Progenitor cell of endocrine pancreas (in vitro differentiated cells): ENCODE results near the gene TMEM63C. TPM values are rescaled to one million over a fixed set of nuclear protein-coding genes. Genes with fewer than 3 reads are reported as not detected.
A peak's percentile ranks its signal among the peaks of the same experiment; 100 is the strongest.

ENCODE experiments used
- DNase-seq: peaks from one replicate; pipeline ENCODE4 v3.0.0; 2021; ENCODE audit warnings: low spot score; ENCODE audit not compliant: unreplicated experiment
- H3K27ac Mint-ChIP-seq: 2 replicates; pipeline ENCODE4 v1.8.0; 2021; ENCODE audit warnings: mild to moderate bottlenecking, moderate library complexity, mixed read lengths
- H3K27me3 Mint-ChIP-seq: 2 replicates; pipeline ENCODE4 v1.8.0; 2021; ENCODE audit warnings: mixed read lengths
- H3K36me3 Mint-ChIP-seq: 2 replicates; pipeline ENCODE4 v1.8.0; 2022; ENCODE audit warnings: mixed read lengths; ENCODE audit not compliant: insufficient read depth
- H3K4me1 Mint-ChIP-seq: 2 replicates; pipeline ENCODE4 v1.8.0; 2021; ENCODE audit warnings: low read depth, mixed read lengths
- H3K4me3 Mint-ChIP-seq: 2 replicates; pipeline ENCODE4 v1.8.0; 2021; ENCODE audit warnings: low read depth, mild to moderate bottlenecking, moderate library complexity, mixed read lengths
- H3K9me3 Mint-ChIP-seq: 2 replicates; pipeline ENCODE4 v1.8.0; 2021; ENCODE audit warnings: low read depth, mixed read lengths
- total RNA-seq: library from RNA; stranded (reverse); gene quantifications from 2 replicates; pipeline ENCODE4 v1.2.1, GENCODE V29; 2021
- TF ChIP-seq, protein P1 (sequence below): fragments of 200-600 bp; sonication (generic); IDR thresholded peaks from one replicate; pipeline ENCODE4 v1.5.0; 2021; ENCODE audit warnings: antibody characterized with exemption, mild to moderate bottlenecking; ENCODE audit not compliant: unreplicated experiment

The TMEM63C gene
- total RNA-seq, 1 donor from 2014 or later = 1.6 TPM

DNA sequence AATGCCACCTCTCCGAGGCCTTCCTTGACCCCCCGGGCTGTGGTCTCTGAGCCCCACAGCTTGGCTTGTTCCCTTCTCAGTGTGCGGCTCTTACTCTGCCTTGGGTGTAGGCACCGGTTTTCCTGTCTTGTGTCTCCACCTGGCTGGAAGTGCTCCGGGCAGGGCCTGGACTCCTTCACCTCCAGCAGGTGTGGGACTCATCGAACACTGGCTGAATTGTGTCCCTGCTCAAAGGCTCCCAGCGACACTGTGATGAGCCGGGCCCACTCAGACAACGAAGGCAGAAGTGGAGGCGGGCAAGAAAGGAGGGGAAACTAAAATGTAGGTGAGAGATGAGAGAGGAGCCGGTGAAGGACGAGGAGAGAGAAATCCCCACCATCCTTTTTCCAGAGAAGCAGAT is 18.0 kb downstream of the TMEM63C start:
- peaks cover 12% of the 10 kb centered on the region for H3K4me1 Mint-ChIP-seq
- DNase-seq = no peak
- peaks cover 35% of the 10 kb centered on the region for H3K27me3 Mint-ChIP-seq
- TF ChIP-seq, protein P1, sequence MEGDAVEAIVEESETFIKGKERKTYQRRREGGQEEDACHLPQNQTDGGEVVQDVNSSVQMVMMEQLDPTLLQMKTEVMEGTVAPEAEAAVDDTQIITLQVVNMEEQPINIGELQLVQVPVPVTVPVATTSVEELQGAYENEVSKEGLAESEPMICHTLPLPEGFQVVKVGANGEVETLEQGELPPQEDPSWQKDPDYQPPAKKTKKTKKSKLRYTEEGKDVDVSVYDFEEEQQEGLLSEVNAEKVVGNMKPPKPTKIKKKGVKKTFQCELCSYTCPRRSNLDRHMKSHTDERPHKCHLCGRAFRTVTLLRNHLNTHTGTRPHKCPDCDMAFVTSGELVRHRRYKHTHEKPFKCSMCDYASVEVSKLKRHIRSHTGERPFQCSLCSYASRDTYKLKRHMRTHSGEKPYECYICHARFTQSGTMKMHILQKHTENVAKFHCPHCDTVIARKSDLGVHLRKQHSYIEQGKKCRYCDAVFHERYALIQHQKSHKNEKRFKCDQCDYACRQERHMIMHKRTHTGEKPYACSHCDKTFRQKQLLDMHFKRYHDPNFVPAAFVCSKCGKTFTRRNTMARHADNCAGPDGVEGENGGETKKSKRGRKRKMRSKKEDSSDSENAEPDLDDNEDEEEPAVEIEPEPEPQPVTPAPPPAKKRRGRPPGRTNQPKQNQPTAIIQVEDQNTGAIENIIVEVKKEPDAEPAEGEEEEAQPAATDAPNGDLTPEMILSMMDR = no peak
- no peak overlapping the region for H3K27ac Mint-ChIP-seq
- H3K4me3 Mint-ChIP-seq = no peak overlapping the region
- no peaks in the 10 kb centered on the region for H3K9me3 Mint-ChIP-seq
- no peaks in the 10 kb centered on the region for H3K36me3 Mint-ChIP-seq

GRCh38 chr14:77200406-77200985 is 18.9 kb downstream of the TMEM63C start:
- no peak overlapping the region for H3K27ac Mint-ChIP-seq
- peaks cover 15% of the 10 kb centered on the region for H3K4me1 Mint-ChIP-seq
- TF ChIP-seq, protein P1 = no peak
- no peaks in the 10 kb centered on the region for H3K36me3 Mint-ChIP-seq
- H3K27me3 Mint-ChIP-seq = peaks cover 35% of the 10 kb centered on the region
- no peak overlapping the region for H3K4me3 Mint-ChIP-seq
- DNase-seq = no peak
- no peaks in the 10 kb centered on the region for H3K9me3 Mint-ChIP-seq

DNA sequence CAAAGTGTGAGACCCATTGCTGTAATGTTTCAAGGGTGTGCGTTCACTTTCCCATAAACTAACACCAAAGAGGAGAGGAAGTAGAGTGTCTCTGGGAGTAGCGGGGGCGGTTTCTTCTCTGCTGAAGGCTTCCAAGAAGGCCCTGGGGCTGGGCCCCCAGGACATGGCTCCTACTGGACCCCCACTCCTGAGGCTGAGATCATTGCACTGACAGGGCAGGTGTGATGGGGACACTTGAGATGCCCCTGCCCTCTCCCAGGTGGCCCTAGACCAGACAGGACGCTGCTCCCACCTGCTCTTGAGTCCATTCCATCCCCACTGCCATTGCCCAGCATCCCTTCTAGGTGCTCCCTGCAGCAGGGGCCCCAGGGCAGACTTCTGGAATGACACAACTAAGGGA is 20.1 kb downstream of the TMEM63C start:
- no peak for DNase-seq
- Mint-ChIP-seq H3K4me3 (no peak overlapping the region), H3K27me3 (peaks cover 35% of the 10 kb centered on the region), H3K4me1 (peaks cover 15% of the 10 kb centered on the region), H3K27ac (no peak overlapping the region), H3K36me3 (no peaks in the 10 kb centered on the region), H3K9me3 (no peaks in the 10 kb centered on the region)
- TF ChIP-seq, protein P1 = no peak

GRCh38 chr14:77203611-77204458 is 22.2 kb downstream of the TMEM63C start:
- peaks cover 33% of the 10 kb centered on the region for H3K27me3 Mint-ChIP-seq
- no peaks in the 10 kb centered on the region for H3K36me3 Mint-ChIP-seq
- H3K4me1 Mint-ChIP-seq = peaks cover 15% of the 10 kb centered on the region
- H3K27ac Mint-ChIP-seq = peak overlapping the region; percentile 57
- no peak for DNase-seq
- TF ChIP-seq, protein P1 = no peak
- no peak overlapping the region for H3K4me3 Mint-ChIP-seq
- H3K9me3 Mint-ChIP-seq = no peaks in the 10 kb centered on the region

GRCh38 chr14:77204459-77204771 is 22.8 kb downstream of the TMEM63C start:
- DNase-seq = no peak
- H3K4me1 Mint-ChIP-seq = peaks cover 15% of the 10 kb centered on the region
- TF ChIP-seq, protein P1 = no peak
- peaks cover 27% of the 10 kb centered on the region for H3K27me3 Mint-ChIP-seq
- peak overlapping the region; percentile 57 for H3K27ac Mint-ChIP-seq
- H3K4me3 Mint-ChIP-seq = no peak overlapping the region
- H3K36me3 Mint-ChIP-seq = no peaks in the 10 kb centered on the region
- H3K9me3 Mint-ChIP-seq = no peaks in the 10 kb centered on the region
